PFSK-1 (cell line): ENCODE measurements around the gene EPHB6.

Experiments used
- FOXP2 ChIP-seq: optimal IDR thresholded peaks from 2 replicates; pipeline ENCODE3; 2011; ENCODE audit warnings: borderline replicate concordance, control low read depth, inconsistent platforms; ENCODE audit not compliant: insufficient read depth; ENCODE audit errors: extremely low read length, extremely low read depth
- POLR2AphosphoS5 ChIP-seq: IDR thresholded peaks from 2 replicates; pipeline ENCODE4 v1.6.1; 2012; ENCODE audit warnings: low read depth, mild to moderate bottlenecking, control low read depth, low read length, moderate library complexity
- REST ChIP-seq, 2 experiments: IDR thresholded peaks; 2 replicates each; pipeline versions ENCODE4 v1.6.1 to v1.8.0; 2011 to 2012; ENCODE audit warnings: low read depth in 2 of 2, low read length in 2 of 2, control low read depth in 1 of 2, inconsistent platforms in 1 of 2, mild to moderate bottlenecking in 1 of 2, moderate library complexity in 1 of 2; ENCODE audit not compliant: insufficient read depth in 1 of 2

DNA sequence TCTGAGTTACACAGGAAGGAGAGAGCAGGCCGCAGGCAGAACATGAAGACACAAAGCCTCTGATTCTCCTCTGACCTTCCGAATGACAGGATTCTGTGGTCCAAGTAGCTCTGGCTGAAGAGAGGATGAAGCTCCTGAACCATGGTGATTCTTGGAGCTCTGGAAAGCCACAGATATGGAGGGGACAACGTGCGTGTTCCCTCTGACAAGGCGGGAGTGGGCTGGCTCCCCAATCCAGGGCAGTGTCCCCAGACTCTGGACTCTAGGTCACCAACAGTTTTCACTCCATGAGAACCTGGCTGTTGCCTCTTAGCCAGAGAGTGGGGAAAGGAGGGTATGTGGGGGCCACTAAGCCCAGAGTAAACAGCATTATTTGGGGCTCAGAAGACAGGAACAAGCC is 38.1 kb downstream of the EPHB6 start:
- TF ChIP-seq FOXP2, result no peak
- no peak for TF ChIP-seq REST (IDR thresholded peaks at IDR 0.05; ENCODE audit: insufficient read depth in 1 of 2, low read depth in 2 of 2, low read length in 2 of 2)
- TF ChIP-seq POLR2AphosphoS5, result no peak
